ENCODE results near the gene ATP5F1E.

Gene ATP5F1E

GRCh38 chr20:59004763-59005522 is 27.2 kb downstream of the ATP5F1E start:
- no peak for DNase-seq

- DNase-seq = no peak
Measured at GRCh38 chr20:59004493-59004762, 27.7 kb downstream of the ATP5F1E start.

- no peak for DNase-seq
Measured at GRCh38 chr20:59003836-59004492, 28.2 kb downstream of the ATP5F1E start.

GRCh38 chr20:59002874-59003399 is 29.2 kb downstream of the ATP5F1E start:
- no peak for DNase-seq

GRCh38 chr20:59002388-59002787 is 29.7 kb downstream of the ATP5F1E start:
- no peak for DNase-seq

GRCh38 chr20:59001449-59002171 is 30.5 kb downstream of the ATP5F1E start:
- DNase-seq = no peak

GRCh38 chr20:59001068-59001448 is 31.1 kb downstream of the ATP5F1E start:
- no peak for DNase-seq

GRCh38 chr20:59000326-59000725 is 31.8 kb downstream of the ATP5F1E start:
- DNase-seq = no peak

- no peak for DNase-seq
Measured at GRCh38 chr20:58998656-58999055, 33.5 kb downstream of the ATP5F1E start.

GRCh38 chr20:58997141-58997770 is 34.9 kb downstream of the ATP5F1E start:
- DNase-seq = no peak

- DNase-seq = no peak
Measured at GRCh38 chr20:58996226-58996611, 35.9 kb downstream of the ATP5F1E start.

GRCh38 chr20:58995461-58996225 is 36.5 kb downstream of the ATP5F1E start:
- no peak for DNase-seq

- no peak for DNase-seq
Measured at GRCh38 chr20:58994390-58995159, 37.6 kb downstream of the ATP5F1E start.

GRCh38 chr20:58993332-58994248 is 38.5 kb downstream of the ATP5F1E start:
- no peak for DNase-seq

- no peak for DNase-seq
Measured at GRCh38 chr20:58992911-58993310, 39.2 kb downstream of the ATP5F1E start.

GRCh38 chr20:58991715-58992114 is 40.4 kb downstream of the ATP5F1E start:
- DNase-seq = no peak

- DNase-seq = no peak
Measured at GRCh38 chr20:58990651-58991445, 41.3 kb downstream of the ATP5F1E start.

GRCh38 chr20:58989196-58989595 is 42.9 kb downstream of the ATP5F1E start:
- no peak for DNase-seq

GRCh38 chr20:58988565-58988882 is 43.6 kb downstream of the ATP5F1E start:
- no peak for DNase-seq

All from NCI-H1048 (cell line).